ENCODE results near the gene FRYL.

FRYL gene

GRCh38 chr4:48564151-48564550 lies 215.9 kb downstream of the FRYL start:
- TF ChIP-seq POLR2AphosphoS5 (IDR thresholded peaks at IDR 0.05; ENCODE audit: low read depth, low read length) (no peak), SIN3A (IDR thresholded peaks at IDR 0.05; ENCODE audit: borderline replicate concordance, insufficient read depth, low read length) (no peak), TAF1 (IDR thresholded peaks at IDR 0.05; ENCODE audit: borderline replicate concordance, insufficient read depth, low read length) (no peak), FOXP2 (optimal IDR thresholded peaks at IDR 0.05; ENCODE audit: borderline replicate concordance, extremely low read depth, extremely low read length, insufficient read depth) (no peak), REST (IDR thresholded peaks at IDR 0.05; ENCODE audit: insufficient read depth in 1 of 2, low read depth in 2 of 2, low read length in 2 of 2) (no peak)

- TF ChIP-seq REST (IDR thresholded peaks at IDR 0.05; ENCODE audit: insufficient read depth in 1 of 2, low read depth in 2 of 2, low read length in 2 of 2) (no peak), TAF1 (IDR thresholded peaks at IDR 0.05; ENCODE audit: borderline replicate concordance, insufficient read depth, low read length) (no peak), SIN3A (IDR thresholded peaks at IDR 0.05; ENCODE audit: borderline replicate concordance, insufficient read depth, low read length) (no peak), FOXP2 (optimal IDR thresholded peaks at IDR 0.05; ENCODE audit: borderline replicate concordance, extremely low read depth, extremely low read length, insufficient read depth) (no peak), POLR2AphosphoS5 (IDR thresholded peaks at IDR 0.05; ENCODE audit: low read depth, low read length) (no peak)
Observed at GRCh38 chr4:48558819-48559218, 221.3 kb downstream of the FRYL start.

GRCh38 chr4:48558026-48558425 lies 222.1 kb downstream of the FRYL start:
- TF ChIP-seq REST (IDR thresholded peaks at IDR 0.05; ENCODE audit: insufficient read depth in 1 of 2, low read depth in 2 of 2, low read length in 2 of 2), result no peak
- no peak for TF ChIP-seq SIN3A (IDR thresholded peaks at IDR 0.05; ENCODE audit: borderline replicate concordance, insufficient read depth, low read length)
- no peak for TF ChIP-seq FOXP2 (optimal IDR thresholded peaks at IDR 0.05; ENCODE audit: borderline replicate concordance, extremely low read depth, extremely low read length, insufficient read depth)
- no peak for TF ChIP-seq TAF1 (IDR thresholded peaks at IDR 0.05; ENCODE audit: borderline replicate concordance, insufficient read depth, low read length)
- TF ChIP-seq POLR2AphosphoS5 (IDR thresholded peaks at IDR 0.05; ENCODE audit: low read depth, low read length), result no peak

GRCh38 chr4:48557478-48557877 lies 222.6 kb downstream of the FRYL start:
- TF ChIP-seq REST (IDR thresholded peaks at IDR 0.05; ENCODE audit: insufficient read depth in 1 of 2, low read depth in 2 of 2, low read length in 2 of 2) (no peak), TAF1 (IDR thresholded peaks at IDR 0.05; ENCODE audit: borderline replicate concordance, insufficient read depth, low read length) (no peak)

- TF ChIP-seq SIN3A (IDR thresholded peaks at IDR 0.05; ENCODE audit: borderline replicate concordance, insufficient read depth, low read length), result no peak
- TF ChIP-seq FOXP2 (optimal IDR thresholded peaks at IDR 0.05; ENCODE audit: borderline replicate concordance, extremely low read depth, extremely low read length, insufficient read depth), result no peak
- TF ChIP-seq POLR2AphosphoS5 (IDR thresholded peaks at IDR 0.05; ENCODE audit: low read depth, low read length), result no peak
- TF ChIP-seq REST (IDR thresholded peaks at IDR 0.05; ENCODE audit: insufficient read depth in 1 of 2, low read depth in 2 of 2, low read length in 2 of 2), result no peak
- no peak for TF ChIP-seq TAF1 (IDR thresholded peaks at IDR 0.05; ENCODE audit: borderline replicate concordance, insufficient read depth, low read length)
Observed at GRCh38 chr4:48556268-48556667, 223.8 kb downstream of the FRYL start.
